CD4-positive, CD25-positive, alpha-beta regulatory T cell (primary cell): ENCODE results near the gene SLC9A1. TPM values are rescaled to one million over a fixed set of nuclear protein-coding genes. Genes with fewer than 3 reads are reported as not detected.
"Not testable (repeated sequence)": the region's sequence is repeated elsewhere in the genome, so short reads cannot be mapped to it uniquely, and the experiment has no call there.

Experiments used
- ATAC-seq, 2 donors: fragments of 150-1000 bp; cut with Tn5 transposase; one replicate each; pipeline ENCODE4 v1.10.0; 2021; ENCODE audit warnings: low read depth in 2 of 2, moderate number of reproducible peaks in 2 of 2, moderate library complexity in 1 of 2
- DNase-seq, 3 donors: peaks; one replicate each; pipeline versions ENCODE4 v3.0.0 to v3.0.0-alpha.2; 2012 to 2022; ENCODE audit warnings: mixed read lengths in 1 of 3
- H3K27ac ChIP-seq: one replicate; pipeline ENCODE4 v1.7.0; 2013; ENCODE audit warnings: mild to moderate bottlenecking, low read length; ENCODE audit not compliant: insufficient read depth, poor library complexity, severe bottlenecking
- H3K27me3 ChIP-seq: one replicate; pipeline ENCODE4 v1.7.0; 2013; ENCODE audit warnings: low read length; ENCODE audit not compliant: control insufficient read depth, insufficient read depth
- H3K36me3 ChIP-seq: one replicate; pipeline ENCODE4 v1.7.0; 2013; ENCODE audit warnings: mild to moderate bottlenecking, low read length, moderate library complexity; ENCODE audit not compliant: control insufficient read depth, insufficient read depth
- H3K4me1 ChIP-seq: 2 replicates; pipeline ENCODE4 v1.7.0; 2013; ENCODE audit warnings: mild to moderate bottlenecking, low read length; ENCODE audit not compliant: insufficient read depth, control insufficient read depth, poor library complexity, severe bottlenecking
- H3K4me3 ChIP-seq: one replicate; pipeline ENCODE4 v1.7.0; 2013; ENCODE audit warnings: low read depth, mild to moderate bottlenecking, low read length, moderate library complexity
- H3K9me3 ChIP-seq, 2 experiments: 1 replicate in 1 of 2; 2 replicates in 1 of 2; pipeline ENCODE4 v1.7.0; 2013; ENCODE audit warnings: low read length in 2 of 2, mild to moderate bottlenecking in 1 of 2, moderate library complexity in 1 of 2; ENCODE audit not compliant: control insufficient read depth in 2 of 2
- H3K27ac Mint-ChIP-seq, 3 donors: one replicate each; pipeline ENCODE4 v1.8.0; 2020 to 2022; ENCODE audit warnings: mild to moderate bottlenecking in 3 of 3, mixed read lengths in 3 of 3, moderate library complexity in 2 of 3
- H3K27me3 Mint-ChIP-seq: one replicate; pipeline ENCODE4 v1.8.0; 2022; ENCODE audit warnings: mild to moderate bottlenecking, mixed read lengths
- H3K36me3 Mint-ChIP-seq: one replicate; pipeline ENCODE4 v1.8.0; 2020; ENCODE audit warnings: mixed read lengths
- H3K4me1 Mint-ChIP-seq, 4 donors: one replicate each; pipeline ENCODE4 v1.8.0; 2020 to 2022; ENCODE audit warnings: mixed read lengths in 4 of 4, mild to moderate bottlenecking in 1 of 4
- H3K4me3 Mint-ChIP-seq, 4 donors: one replicate each; pipeline ENCODE4 v1.8.0; 2020 to 2022; ENCODE audit warnings: mild to moderate bottlenecking in 4 of 4, mixed read lengths in 4 of 4, moderate library complexity in 3 of 4
- H3K9me3 Mint-ChIP-seq, 7 donors: one replicate each; pipeline ENCODE4 v1.8.0; 2020 to 2022; ENCODE audit warnings: mixed read lengths in 7 of 7, mild to moderate bottlenecking in 3 of 7, moderate library complexity in 2 of 7
- polyA plus RNA-seq, 4 donors: library from polyadenylated mRNA; unstranded; fragments of 300-500 nt; fragmentation: Illumina TruSeq; gene quantifications; one replicate each; pipeline ENCODE4 v1.2.3, GENCODE V29; 2021
- total RNA-seq: library from RNA; stranded (reverse); gene quantifications from one replicate; pipeline ENCODE4 v1.2.3, GENCODE V29; 2022

Gene SLC9A1
- 32.3 TPM for total RNA-seq
- 1 to 10 TPM; 5.4 to 8.7 (median 7.0) TPM for polyA plus RNA-seq

DNA sequence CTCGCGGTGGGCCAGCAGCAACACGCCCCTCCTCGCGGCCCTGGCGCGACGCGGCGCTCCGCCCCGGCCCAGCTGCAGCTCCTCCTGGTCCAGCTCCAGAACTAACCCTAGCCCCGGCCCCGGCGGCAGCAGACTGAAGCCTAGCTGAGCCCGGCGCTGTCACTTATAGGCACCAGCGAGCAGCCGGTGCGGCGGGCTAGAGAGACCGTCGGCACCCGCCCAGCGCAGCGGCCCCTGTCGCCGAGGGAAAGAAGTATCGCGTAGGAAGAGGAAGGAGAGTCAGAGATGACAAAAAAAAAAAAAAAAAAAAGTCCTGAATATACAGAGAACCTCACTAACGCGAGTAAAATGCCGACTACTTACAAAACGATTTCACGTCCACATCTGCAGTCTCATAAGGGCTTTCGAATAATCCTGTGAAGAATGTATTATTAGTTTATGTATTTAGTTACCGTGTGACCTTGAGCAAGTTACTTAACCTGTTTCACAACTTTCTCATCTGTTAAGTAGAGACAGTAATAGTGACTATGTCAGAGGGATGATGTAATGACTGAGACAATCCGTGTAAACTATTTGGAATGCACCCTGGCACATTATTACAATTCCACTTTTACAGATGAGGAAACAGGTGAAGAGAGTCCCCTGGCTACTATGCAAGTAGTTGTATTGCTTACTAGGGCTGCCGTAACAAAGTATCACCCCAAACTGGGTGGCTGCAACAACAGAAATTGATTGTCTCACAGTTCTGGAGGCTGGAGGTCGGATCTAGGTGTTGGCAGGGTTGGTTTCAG, at the start of gene SLC9A1:
SLC9A1 (minus strand) TSS at position 135 of the 791 bp plus-strand sequence. CDS start 791 bp downstream, outside the sequence.
- H3K4me1 ChIP-seq: peaks cover 47% of the 10 kb centered on the region
- DNase-seq (peak; percentile 88 to 95 (median 94)), ATAC-seq (peak; percentile 98)
- Mint-ChIP-seq H3K4me3 (peak within 1 kb of the TSS; percentile 80 to 93 (median 88)), H3K36me3 (no peaks in the 10 kb centered on the region), H3K27me3 (no peaks in the 10 kb centered on the region), H3K27ac (peak within 1 kb of the TSS; percentile 98 to 100 (median 100)), H3K4me1 (peaks cover 7 to 52% (median 37%) of the 10 kb centered on the region in 4 donors), H3K9me3 (no peaks in the 10 kb centered on the region)
- H3K27ac ChIP-seq: peak within 1 kb of the TSS; percentile 97
- peak within 1 kb of the TSS; percentile 98 for H3K4me3 ChIP-seq
- no peaks in the 10 kb centered on the region for H3K36me3 ChIP-seq
- H3K9me3 ChIP-seq: no peaks in the 10 kb centered on the region
- no peaks in the 10 kb centered on the region for H3K27me3 ChIP-seq

DNA sequence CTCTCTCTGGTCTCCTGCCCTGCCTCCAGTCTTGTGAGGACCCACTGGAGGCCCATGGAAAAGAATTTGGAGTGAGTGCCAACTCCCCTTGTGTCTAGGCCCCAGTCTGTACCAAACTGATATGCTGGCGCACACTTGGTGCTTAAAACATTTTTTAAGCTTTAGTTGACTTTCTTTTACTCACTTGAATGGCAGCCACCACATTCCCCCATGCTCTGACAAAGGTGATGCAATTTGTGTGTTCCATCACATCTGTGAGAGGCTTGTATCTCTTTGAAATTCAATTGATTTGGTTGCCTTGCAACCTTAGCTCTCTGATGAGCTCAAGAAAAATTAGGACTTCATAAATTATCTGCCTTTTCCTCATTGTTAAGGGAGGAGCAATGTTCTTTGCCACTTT, 49.0 kb upstream of the SLC9A1 start:
- ATAC-seq (no peak), DNase-seq (no peak)
- peaks cover 10% of the 10 kb centered on the region for H3K27me3 Mint-ChIP-seq
- Histone ChIP-seq H3K27ac (no peak overlapping the region), H3K36me3 (no peaks in the 10 kb centered on the region), H3K9me3 (no peaks in the 10 kb centered on the region), H3K27me3 (no peaks in the 10 kb centered on the region), H3K4me1 (no peaks in the 10 kb centered on the region), H3K4me3 (no peak overlapping the region)
- H3K27ac Mint-ChIP-seq: no peak overlapping the region
- H3K36me3 Mint-ChIP-seq: peaks cover 3% of the 10 kb centered on the region
- no peaks in the 10 kb centered on the region for H3K9me3 Mint-ChIP-seq
- H3K4me1 Mint-ChIP-seq: no peaks in the 10 kb centered on the region
- H3K4me3 Mint-ChIP-seq: no peak overlapping the region

DNA sequence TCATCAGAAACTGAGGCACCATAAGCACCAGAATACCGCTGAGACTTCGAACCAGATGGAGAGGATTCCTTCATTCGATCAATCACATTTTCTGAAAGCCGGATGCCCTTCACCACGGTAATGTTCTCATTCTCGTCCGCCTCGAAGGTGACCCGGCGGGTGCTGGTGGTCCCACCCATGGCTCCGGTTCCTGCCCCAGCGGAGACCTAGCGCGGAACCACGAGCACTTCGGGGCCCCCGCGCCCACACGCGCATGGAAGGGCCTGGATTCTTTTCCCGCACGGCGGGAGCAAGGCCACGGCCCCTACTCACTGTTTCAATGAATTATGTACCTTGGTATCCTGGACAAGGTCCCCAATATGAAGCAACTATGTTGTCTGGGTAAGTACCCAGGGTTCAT, 46.4 kb upstream of the SLC9A1 start:
- Histone ChIP-seq H3K27me3 (no peaks in the 10 kb centered on the region), H3K36me3 (no peaks in the 10 kb centered on the region), H3K4me3 (no peak overlapping the region), H3K4me1 (no peaks in the 10 kb centered on the region), H3K9me3 (no peaks in the 10 kb centered on the region), H3K27ac (no peak overlapping the region)
- no peak overlapping the region for H3K4me3 Mint-ChIP-seq
- DNase-seq (no peak), ATAC-seq (no peak)
- H3K9me3 Mint-ChIP-seq: no peaks in the 10 kb centered on the region
- H3K36me3 Mint-ChIP-seq: no peaks in the 10 kb centered on the region
- peak overlapping the region in 1 of 3 donors; percentile 15 for H3K27ac Mint-ChIP-seq
- H3K27me3 Mint-ChIP-seq: peaks cover 17% of the 10 kb centered on the region
- peaks cover 0 to 7% (median 5%) of the 10 kb centered on the region in 4 donors for H3K4me1 Mint-ChIP-seq

DNA sequence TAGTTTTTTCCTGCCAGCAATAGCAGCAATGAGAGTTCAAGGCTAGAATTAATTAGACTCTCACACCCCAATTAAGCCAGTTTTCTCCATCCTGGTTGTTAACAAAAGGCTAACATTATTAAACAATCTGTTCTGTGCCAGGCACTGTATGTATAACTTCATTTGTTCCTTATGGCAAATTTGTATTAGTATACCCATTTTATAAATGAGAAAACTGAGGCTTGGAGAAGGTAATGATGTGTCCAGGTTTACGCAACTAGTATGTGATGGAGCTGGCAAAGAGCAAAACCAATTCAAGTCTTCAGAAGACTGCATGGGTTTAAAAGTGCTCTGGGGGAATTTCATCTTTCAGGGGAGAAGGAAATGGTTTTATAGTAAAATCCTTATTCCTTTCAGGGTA, 38.3 kb upstream of the SLC9A1 start:
- H3K4me3 ChIP-seq: no peak overlapping the region
- H3K27me3 ChIP-seq: no peaks in the 10 kb centered on the region
- Mint-ChIP-seq H3K36me3 (no peaks in the 10 kb centered on the region), H3K4me3 (no peak overlapping the region), H3K27ac (no peak overlapping the region), H3K9me3 (no peaks in the 10 kb centered on the region), H3K4me1 (peaks cover 0 to 6% (median 4%) of the 10 kb centered on the region in 4 donors), H3K27me3 (peaks cover 12% of the 10 kb centered on the region)
- H3K36me3 ChIP-seq: no peaks in the 10 kb centered on the region
- H3K27ac ChIP-seq: no peak overlapping the region
- H3K4me1 ChIP-seq: no peaks in the 10 kb centered on the region
- no peaks in the 10 kb centered on the region for H3K9me3 ChIP-seq
- no peak for ATAC-seq
- no peak for DNase-seq

DNA sequence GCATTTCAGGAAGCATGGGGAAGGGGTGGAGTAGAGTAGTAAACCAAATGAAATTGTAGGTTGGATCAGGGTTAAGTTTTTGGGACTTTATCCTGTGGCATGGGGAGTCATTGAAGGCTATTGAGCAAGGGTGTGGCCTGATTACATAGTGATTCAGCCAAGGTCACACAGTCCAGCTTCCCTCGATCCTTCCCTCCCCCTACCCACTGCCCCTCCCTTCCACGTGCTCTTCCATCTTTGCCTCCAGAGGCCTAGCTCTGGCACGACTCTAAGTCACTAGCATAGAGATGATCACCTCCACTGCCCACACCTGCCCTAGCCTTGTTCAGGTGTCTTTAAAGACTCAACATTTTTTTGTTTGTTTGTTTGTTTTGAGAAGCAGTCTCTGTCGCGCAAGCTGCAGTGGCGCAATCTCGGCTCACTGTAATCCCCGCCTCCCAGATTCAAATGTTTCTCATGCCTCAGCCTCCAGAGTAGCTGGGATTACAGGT, 37.2 kb upstream of the SLC9A1 start:
- H3K27me3 Mint-ChIP-seq: peaks cover 6% of the 10 kb centered on the region
- ATAC-seq (no peak), DNase-seq (no peak)
- Histone ChIP-seq H3K36me3 (no peaks in the 10 kb centered on the region), H3K27ac (no peak overlapping the region), H3K9me3 (no peaks in the 10 kb centered on the region), H3K4me3 (no peak overlapping the region), H3K27me3 (no peaks in the 10 kb centered on the region), H3K4me1 (no peaks in the 10 kb centered on the region)
- H3K27ac Mint-ChIP-seq: no peak overlapping the region
- H3K36me3 Mint-ChIP-seq: no peaks in the 10 kb centered on the region
- no peak overlapping the region for H3K4me3 Mint-ChIP-seq
- no peaks in the 10 kb centered on the region for H3K4me1 Mint-ChIP-seq
- no peaks in the 10 kb centered on the region for H3K9me3 Mint-ChIP-seq

DNA sequence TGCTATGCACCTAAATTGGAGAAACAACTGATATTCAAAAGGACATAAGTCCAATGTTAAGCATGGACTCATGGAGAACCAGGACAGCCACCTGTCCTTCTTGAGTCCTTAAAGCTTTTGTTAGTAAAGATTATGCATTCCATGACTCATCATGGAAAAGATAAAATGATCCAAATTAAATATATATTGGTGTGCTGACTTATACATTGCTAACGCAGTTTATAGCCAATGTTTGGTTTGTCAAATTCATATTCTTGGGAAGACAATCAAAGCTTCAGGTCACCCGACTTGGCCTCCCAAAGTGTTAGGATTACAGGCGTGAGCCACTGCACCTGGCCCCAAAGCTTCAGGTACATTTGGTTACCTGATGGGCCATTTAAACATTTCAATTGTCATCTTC, 29.7 kb upstream of the SLC9A1 start:
- not testable (repeated sequence) for H3K36me3 Mint-ChIP-seq, H3K27me3 Mint-ChIP-seq, DNase-seq, H3K27ac Mint-ChIP-seq, ATAC-seq, H3K4me3 Mint-ChIP-seq, H3K27ac ChIP-seq, H3K9me3 ChIP-seq, H3K27me3 ChIP-seq, H3K4me1 ChIP-seq, H3K36me3 ChIP-seq, H3K4me3 ChIP-seq, H3K4me1 Mint-ChIP-seq
- peaks cover 0 to 11% (median 3%) of the 10 kb centered on the region in 7 donors for H3K9me3 Mint-ChIP-seq

DNA sequence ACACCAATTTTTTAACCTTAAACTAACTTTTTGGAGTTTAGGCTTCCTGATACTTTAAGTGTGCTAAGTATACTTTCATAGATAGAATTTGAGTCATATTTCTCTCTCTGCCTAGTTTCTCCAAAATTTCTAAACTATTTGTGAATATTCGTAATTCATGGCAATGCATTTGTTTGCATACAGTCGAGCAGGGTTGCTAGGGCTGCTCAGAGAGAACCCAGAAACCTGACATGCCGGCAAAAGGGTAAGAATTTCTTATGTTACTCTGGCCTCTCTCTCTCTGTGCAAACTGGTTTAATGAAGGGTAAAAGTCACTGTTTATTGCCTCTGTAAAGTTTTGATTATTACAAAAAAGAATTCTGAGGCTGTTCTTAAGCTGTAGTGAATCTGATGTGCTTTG, 25.1 kb upstream of the SLC9A1 start:
- H3K4me1 ChIP-seq: no peaks in the 10 kb centered on the region
- H3K4me3 ChIP-seq: no peak overlapping the region
- H3K27me3 Mint-ChIP-seq: no peaks in the 10 kb centered on the region
- ATAC-seq (no peak), DNase-seq (no peak)
- H3K9me3 Mint-ChIP-seq: peaks cover 0 to 13% (median 6%) of the 10 kb centered on the region in 7 donors
- H3K4me1 Mint-ChIP-seq: no peaks in the 10 kb centered on the region
- no peaks in the 10 kb centered on the region for H3K27me3 ChIP-seq
- H3K36me3 Mint-ChIP-seq: no peaks in the 10 kb centered on the region
- no peak overlapping the region for H3K27ac ChIP-seq
- no peak overlapping the region for H3K4me3 Mint-ChIP-seq
- H3K27ac Mint-ChIP-seq: no peak overlapping the region
- no peaks in the 10 kb centered on the region for H3K36me3 ChIP-seq
- H3K9me3 ChIP-seq: peaks cover 7 to 9% of the 10 kb centered on the region in 2 experiments

DNA sequence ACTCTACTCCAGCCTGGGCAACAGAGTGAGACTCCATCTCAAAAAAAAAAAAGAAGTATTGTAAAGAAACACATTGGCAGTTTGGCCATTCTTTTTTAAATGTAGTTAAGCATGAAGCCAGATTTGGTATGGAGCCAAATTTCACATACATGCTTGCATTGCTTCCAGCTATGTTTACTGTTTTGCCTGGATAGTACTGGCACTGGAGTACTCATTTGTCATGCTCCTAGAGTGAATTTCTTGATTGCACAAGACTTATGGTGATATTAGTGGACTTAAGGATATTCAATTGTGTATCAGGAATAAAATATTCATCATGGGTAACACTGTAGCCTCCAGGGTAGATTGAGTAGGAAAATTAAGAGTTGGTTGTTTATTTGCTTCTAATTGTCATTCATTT, 24.5 kb upstream of the SLC9A1 start:
- no peaks in the 10 kb centered on the region for H3K4me1 ChIP-seq
- H3K27me3 ChIP-seq: no peaks in the 10 kb centered on the region
- no peaks in the 10 kb centered on the region for H3K27me3 Mint-ChIP-seq
- H3K9me3 ChIP-seq: peaks cover 7 to 9% of the 10 kb centered on the region in 2 experiments
- peaks cover 0 to 13% (median 6%) of the 10 kb centered on the region in 7 donors for H3K9me3 Mint-ChIP-seq
- no peak overlapping the region for H3K27ac ChIP-seq
- no peak overlapping the region for H3K4me3 ChIP-seq
- no peak for DNase-seq
- no peak overlapping the region for H3K4me3 Mint-ChIP-seq
- H3K36me3 Mint-ChIP-seq: no peaks in the 10 kb centered on the region
- H3K36me3 ChIP-seq: no peaks in the 10 kb centered on the region
- H3K27ac Mint-ChIP-seq: no peak overlapping the region
- no peaks in the 10 kb centered on the region for H3K4me1 Mint-ChIP-seq
- no peak for ATAC-seq
